ENCODE results near the gene MTM1. TPM values are rescaled to one million over a fixed set of nuclear protein-coding genes. Genes with fewer than 3 reads are reported as not detected.
A peak's percentile ranks its signal among the peaks of the same experiment; 100 is the strongest.

MTM1 gene
- total and polyA plus RNA-seq, 2 donors from 2014 or later: 6.6 to 20.5 TPM

DNA sequence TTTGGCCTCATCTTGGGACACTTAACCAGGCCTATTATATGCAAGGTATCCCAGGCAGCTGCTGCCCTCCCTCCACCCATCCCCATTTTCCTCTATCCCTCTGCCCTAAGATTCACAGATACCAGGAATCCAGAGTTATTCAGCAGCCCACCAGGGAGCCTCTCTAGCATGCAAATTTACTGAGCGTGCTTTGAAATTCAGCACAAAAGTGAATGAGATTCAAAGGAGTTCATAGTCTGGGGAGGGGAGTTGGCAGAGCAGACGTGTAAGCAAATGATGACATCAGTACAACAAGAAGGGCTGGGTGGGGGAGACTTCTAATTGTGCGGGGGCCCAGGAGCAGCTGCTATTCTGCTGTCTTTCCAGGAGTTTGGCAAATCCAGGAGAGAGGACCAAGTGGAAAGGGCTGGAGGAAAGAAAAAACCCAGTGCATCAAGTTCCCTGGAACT lies 1.7 kb upstream of the MTM1 start:
- Histone ChIP-seq H3K4me3 (ENCODE audit: low read length in 3 of 3) (no peak overlapping the region), H3K9me3 (ENCODE audit: control insufficient read depth in 2 of 3, insufficient read depth in 1 of 3, low read length in 3 of 3) (no peaks in the 10 kb centered on the region), H3K27ac (ENCODE audit: low read depth in 2 of 2, low read length in 2 of 2) (no peak overlapping the region), H3K27me3 (ENCODE audit: control insufficient read depth, insufficient read depth, low read length) (no peaks in the 10 kb centered on the region), H3K36me3 (ENCODE audit: control insufficient read depth in 2 of 3, insufficient read depth in 3 of 3, low read length in 3 of 3) (no peaks in the 10 kb centered on the region), H3K4me1 (ENCODE audit: control insufficient read depth in 2 of 3, insufficient read depth in 2 of 3, low read depth in 1 of 3, low read length in 3 of 3) (peaks cover 0 to 5% (median 4%) of the 10 kb centered on the region in 3 donors), H3K9ac (ENCODE audit: low read length in 3 of 3) (no peak overlapping the region)
- no peak for FAIRE-seq
- TF ChIP-seq, protein P1, sequence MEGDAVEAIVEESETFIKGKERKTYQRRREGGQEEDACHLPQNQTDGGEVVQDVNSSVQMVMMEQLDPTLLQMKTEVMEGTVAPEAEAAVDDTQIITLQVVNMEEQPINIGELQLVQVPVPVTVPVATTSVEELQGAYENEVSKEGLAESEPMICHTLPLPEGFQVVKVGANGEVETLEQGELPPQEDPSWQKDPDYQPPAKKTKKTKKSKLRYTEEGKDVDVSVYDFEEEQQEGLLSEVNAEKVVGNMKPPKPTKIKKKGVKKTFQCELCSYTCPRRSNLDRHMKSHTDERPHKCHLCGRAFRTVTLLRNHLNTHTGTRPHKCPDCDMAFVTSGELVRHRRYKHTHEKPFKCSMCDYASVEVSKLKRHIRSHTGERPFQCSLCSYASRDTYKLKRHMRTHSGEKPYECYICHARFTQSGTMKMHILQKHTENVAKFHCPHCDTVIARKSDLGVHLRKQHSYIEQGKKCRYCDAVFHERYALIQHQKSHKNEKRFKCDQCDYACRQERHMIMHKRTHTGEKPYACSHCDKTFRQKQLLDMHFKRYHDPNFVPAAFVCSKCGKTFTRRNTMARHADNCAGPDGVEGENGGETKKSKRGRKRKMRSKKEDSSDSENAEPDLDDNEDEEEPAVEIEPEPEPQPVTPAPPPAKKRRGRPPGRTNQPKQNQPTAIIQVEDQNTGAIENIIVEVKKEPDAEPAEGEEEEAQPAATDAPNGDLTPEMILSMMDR (IDR thresholded peaks at IDR 0.05; ENCODE audit: borderline replicate concordance, extremely low read depth, insufficient read depth): no peak
- DNase-seq: no peak
- intact Hi-C loops (cut with DNase I): no loop called here

DNA sequence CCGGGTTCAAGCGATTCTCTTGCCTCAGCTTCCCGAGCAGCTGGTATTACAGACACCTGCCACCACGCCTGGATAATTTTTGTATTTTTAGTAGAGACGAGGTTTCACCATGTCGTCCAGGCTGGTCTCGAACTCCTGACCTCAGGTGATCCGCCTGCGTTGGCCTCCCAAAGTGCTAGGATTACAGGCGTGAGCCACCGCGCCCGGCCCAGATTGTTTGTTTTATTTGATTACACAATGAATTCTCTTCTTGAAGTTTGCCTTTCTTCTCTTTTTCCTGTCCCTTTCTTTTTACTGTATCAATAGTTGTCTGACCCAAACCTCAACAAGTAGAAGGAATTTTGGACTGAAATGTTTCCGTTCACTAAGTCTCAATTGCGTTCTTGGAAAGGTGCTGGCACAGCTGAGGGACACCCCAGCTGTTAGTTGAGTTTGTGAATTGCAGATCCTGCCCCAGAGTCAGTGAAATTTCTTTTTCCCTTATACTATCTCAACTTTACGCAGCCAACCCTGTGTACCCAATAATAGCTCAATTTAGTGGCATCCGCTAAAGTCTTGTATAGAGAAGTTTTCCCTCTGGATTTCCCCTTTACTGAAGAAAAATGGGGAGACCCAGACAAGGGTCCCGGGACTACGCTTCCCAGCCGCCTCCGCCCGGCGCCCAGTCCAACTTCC lies 639 bp upstream of the MTM1 start:
- H3K4me3 ChIP-seq (ENCODE audit: low read length in 3 of 3): peak overlapping the region in 1 of 3 donors; percentile 43
- peaks cover 0 to 5% (median 4%) of the 10 kb centered on the region in 3 donors for H3K4me1 ChIP-seq (ENCODE audit: control insufficient read depth in 2 of 3, insufficient read depth in 2 of 3, low read depth in 1 of 3, low read length in 3 of 3)
- DNase-seq (no peak), FAIRE-seq (no peak)
- no peaks in the 10 kb centered on the region for H3K36me3 ChIP-seq (ENCODE audit: control insufficient read depth in 2 of 3, insufficient read depth in 3 of 3, low read length in 3 of 3)
- no peaks in the 10 kb centered on the region for H3K9me3 ChIP-seq (ENCODE audit: control insufficient read depth in 2 of 3, insufficient read depth in 1 of 3, low read length in 3 of 3)
- TF ChIP-seq, protein P1 (IDR thresholded peaks at IDR 0.05; ENCODE audit: borderline replicate concordance, extremely low read depth, insufficient read depth): no peak
- H3K27me3 ChIP-seq (ENCODE audit: control insufficient read depth, insufficient read depth, low read length): no peaks in the 10 kb centered on the region
- no peak overlapping the region for H3K9ac ChIP-seq (ENCODE audit: low read length in 3 of 3)
- peak overlapping the region in 1 of 2 donors; percentile 32 for H3K27ac ChIP-seq (ENCODE audit: low read depth in 2 of 2, low read length in 2 of 2)
- intact Hi-C loops (cut with DNase I): no loop called here

DNA sequence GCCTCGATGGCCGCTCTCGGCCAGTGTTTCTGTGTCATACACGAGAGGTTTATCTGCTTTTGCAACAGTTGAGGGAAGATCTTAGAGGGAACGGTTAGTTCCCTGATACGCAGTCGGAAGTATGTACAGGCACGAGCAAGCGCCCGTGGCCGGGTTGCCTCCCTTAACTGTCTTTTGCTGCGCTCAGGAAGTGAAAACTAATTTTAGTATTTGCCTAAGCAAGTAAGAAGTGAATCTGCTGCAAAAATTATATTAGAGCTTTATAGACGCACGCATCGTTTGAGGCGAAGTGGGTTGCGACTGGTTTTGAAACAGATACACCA lies 695 bp downstream of the MTM1 start:
- H3K9me3 ChIP-seq (ENCODE audit: control insufficient read depth in 2 of 3, insufficient read depth in 1 of 3, low read length in 3 of 3): no peaks in the 10 kb centered on the region
- intact Hi-C loops (cut with DNase I): no loop called here
- no peaks in the 10 kb centered on the region for H3K27me3 ChIP-seq (ENCODE audit: control insufficient read depth, insufficient read depth, low read length)
- H3K36me3 ChIP-seq (ENCODE audit: control insufficient read depth in 2 of 3, insufficient read depth in 3 of 3, low read length in 3 of 3): no peaks in the 10 kb centered on the region
- TF ChIP-seq, protein P1 (IDR thresholded peaks at IDR 0.05; ENCODE audit: borderline replicate concordance, extremely low read depth, insufficient read depth): no peak
- H3K27ac ChIP-seq (ENCODE audit: low read depth in 2 of 2, low read length in 2 of 2): peak overlapping the region; percentile 88 to 89
- FAIRE-seq (no peak), DNase-seq (peak in 1 of 5 donors; percentile 78)
- peak overlapping the region; percentile 38 to 43 (median 41) for H3K9ac ChIP-seq (ENCODE audit: low read length in 3 of 3)
- peak overlapping the region; percentile 62 to 81 (median 67) for H3K4me3 ChIP-seq (ENCODE audit: low read length in 3 of 3)
- peaks cover 0 to 5% (median 4%) of the 10 kb centered on the region in 3 donors for H3K4me1 ChIP-seq (ENCODE audit: control insufficient read depth in 2 of 3, insufficient read depth in 2 of 3, low read depth in 1 of 3, low read length in 3 of 3)

Data from kidney (tissue), 14 donors.